NK-92 treated with Interleukin-12 subunit alpha and Interleukin-12 subunit beta, amount 100 ng/mL, for 24 hours (cell line): ENCODE results near the gene CSNK2A1.

Experiments
- DNase-seq: peaks from one replicate; lab custom pipeline; 2025; lab: John Stamatoyannopoulos, UW

CSNK2A1 gene

GRCh38 chr20:564192-564591 lies 20.6 kb upstream of the CSNK2A1 start:
- no peak for DNase-seq

GRCh38 chr20:563187-563586 lies 19.6 kb upstream of the CSNK2A1 start:
- DNase-seq, result no peak

GRCh38 chr20:562232-562897 lies 18.8 kb upstream of the CSNK2A1 start:
- DNase-seq, result no peak

GRCh38 chr20:561437-562231 lies 18.0 kb upstream of the CSNK2A1 start:
- DNase-seq, result peak; percentile 13

- DNase-seq, result no peak
These were observed 17.1 kb upstream of the CSNK2A1 start for GRCh38 chr20:560680-561079.

- DNase-seq, result no peak
These were observed 14.5 kb upstream of the CSNK2A1 start for GRCh38 chr20:558117-558516.

- no peak for DNase-seq
These were observed 13.4 kb upstream of the CSNK2A1 start for GRCh38 chr20:556984-557383.

- no peak for DNase-seq
These were observed 12.4 kb upstream of the CSNK2A1 start for GRCh38 chr20:555976-556385.

GRCh38 chr20:550611-551010 lies 7.0 kb upstream of the CSNK2A1 start:
- DNase-seq, result no peak

- no peak for DNase-seq
These were observed 6.3 kb upstream of the CSNK2A1 start for GRCh38 chr20:549722-550496.

- no peak for DNase-seq
These were observed 5.3 kb upstream of the CSNK2A1 start for GRCh38 chr20:548906-549305.

- no peak for DNase-seq
These were observed 3.8 kb upstream of the CSNK2A1 start for GRCh38 chr20:547394-547793.

- DNase-seq, result no peak
These were observed 2.8 kb upstream of the CSNK2A1 start for GRCh38 chr20:546353-546752.

- DNase-seq, result no peak
These were observed 649 bp upstream of the CSNK2A1 start for GRCh38 chr20:544153-544725.

- DNase-seq, result no peak
These were observed 717 bp downstream of the CSNK2A1 start for GRCh38 chr20:542777-543368.

GRCh38 chr20:540391-541201 lies 3.0 kb downstream of the CSNK2A1 start:
- no peak for DNase-seq

- no peak for DNase-seq
These were observed 3.7 kb downstream of the CSNK2A1 start for GRCh38 chr20:539848-540247.

- DNase-seq, result no peak
These were observed 4.4 kb downstream of the CSNK2A1 start for GRCh38 chr20:539191-539590.

- no peak for DNase-seq
These were observed 5.6 kb downstream of the CSNK2A1 start for GRCh38 chr20:537983-538382.

- no peak for DNase-seq
These were observed 7.1 kb downstream of the CSNK2A1 start for GRCh38 chr20:536426-537010.

GRCh38 chr20:535958-536357 lies 7.6 kb downstream of the CSNK2A1 start:
- no peak for DNase-seq
